Heart left ventricle (tissue), 16 donors: ENCODE results near the gene RGSL1. TPM values are rescaled to one million over a fixed set of nuclear protein-coding genes. Genes with fewer than 3 reads are reported as not detected.

Experiments used
- ATAC-seq, 4 donors: fragments of 200-7000 bp; cut with Tn5 transposase; one replicate each; pipeline ENCODE4 v1.9.1; 2020 to 2022; ENCODE audit warnings: moderate library complexity in 4 of 4, mild to moderate bottlenecking in 3 of 4, moderate number of reproducible peaks in 1 of 4
- DNase-seq, 5 donors: peaks; one replicate each; pipeline ENCODE4 v3.0.0-alpha.2; 2020
- H3K27ac ChIP-seq, 12 donors: fragments of 200-600 bp; sonication (generic) in 4 of 12; one replicate each; pipeline versions ENCODE4 v1.5.0 to v1.8.0; 2016 to 2022; ENCODE audit warnings: mild to moderate bottlenecking in 2 of 12
- H3K27me3 ChIP-seq, 9 donors: fragments of 200-600 bp; sonication (generic) in 2 of 9; one replicate each; pipeline versions ENCODE4 v1.5.1 to v1.8.0; 2016 to 2022; ENCODE audit warnings: mild to moderate bottlenecking in 3 of 9
- H3K36me3 ChIP-seq, 9 donors: fragments of 200-600 bp; sonication (generic) in 2 of 9; one replicate each; pipeline versions ENCODE4 v1.5.0 to v1.8.0; 2018 to 2022; ENCODE audit warnings: mild to moderate bottlenecking in 2 of 9
- H3K4me1 ChIP-seq, 12 donors: fragments of 200-600 bp; sonication (generic) in 4 of 12; one replicate each; pipeline versions ENCODE4 v1.5.0 to v1.8.0; 2016 to 2022; ENCODE audit warnings: mild to moderate bottlenecking in 3 of 12
- H3K4me3 ChIP-seq, 12 donors: fragments of 200-600 bp; sonication (generic) in 4 of 12; one replicate each; pipeline versions ENCODE4 v1.5.0 to v1.8.0; 2017 to 2022; ENCODE audit warnings: mild to moderate bottlenecking in 9 of 12, moderate library complexity in 4 of 12
- H3K9me3 ChIP-seq, 12 donors: fragments of 200-600 bp; sonication (generic) in 4 of 12; one replicate each; pipeline versions ENCODE4 v1.5.0 to v1.8.0; 2016 to 2022; ENCODE audit warnings: mild to moderate bottlenecking in 1 of 12
- POLR2A ChIP-seq, 2 donors: fragments of 450-650 bp; IDR thresholded peaks; one replicate each; pipeline ENCODE4 v1.6.1; 2017; ENCODE audit warnings: antibody characterized with exemption in 2 of 2, mild to moderate bottlenecking in 2 of 2, moderate library complexity in 2 of 2
- WGBS, 4 donors: extraction: QIAGEN DNeasy Blood & Tissue Kit in 2 of 4; methylation state at CpG; one replicate each; pipeline versions ENCODE4 v1.1.5 to v1.1.7; 2013 to 2018; 5-methylcytosine and 5-hydroxymethylcytosine counted together
- intact Hi-C, 10 donors: fragments of 100-400 bp; cut with DNase I; formaldehyde crosslinking; loops; one replicate each; pipeline versions ENCODE4 v1.11.1 to v1.14.2; 2022
- polyA plus RNA-seq, 2 donors: library from polyadenylated mRNA; stranded (reverse); fragments of 200-250 nt; gene quantifications; one replicate each; pipeline ENCODE4 v1.2.3, GENCODE V29; 2013
- total RNA-seq, 9 donors: library from RNA; depleted of rRNA in 2 of 9; stranded (reverse); fragments of >200 nt in 2 of 9; fragmentation: NEBNext Ultra II Directional in 3 of 9; extraction: Animal tissue kit (Norgen Biotek cat#: 25700) in 3 of 9; gene quantifications; one replicate each; pipeline versions ENCODE4 v1.1.0 to v1.2.4, GENCODE V29; 2016 to 2023
- TF ChIP-seq, protein P1 (sequence below), 12 donors: fragments of 200-600 bp; sonication (generic) in 4 of 12; IDR thresholded peaks; one replicate each; pipeline versions ENCODE4 v1.5.0 to v1.8.0; 2018 to 2022; ENCODE audit warnings: antibody characterized with exemption in 12 of 12, mild to moderate bottlenecking in 5 of 12
- donor health status: ischemic (EF 13 %, LVEDD 7.1; RV severe dilation, severe dysfunction).
- donor health status: healthy with polysubstance abuse.
- donor health status: DM: no; HTN: yes; CAD: no.
- donor health status: DM: no; HTN: no; CAD: no.
- donor health status: ischemic (EF 25% LVEDD 6.9; RV normal size, moderate dysfunction).
- donor health status: ischemic (EF 25% LVEDD 5.7; RV mildly dilated, moderate dysfunction).
- donor health status: healthy.
- donor health status: DM: yes; HTN: yes; CAD: no.
- donor health status: ischemic (EF 35%, LVEDD 5.7; RV mildly dilated, moderate dysfunction).
- donor health status: nonischemic (EF 11% LVEDD 7.7; RV severe dilation, severe dysfunction).
- donor health status: DM: yes; HTN: yes; CAD: no.
- donor health status: PGD.
- donor health status: ischemic (EF 29% LVEDD 5.4; RV normal size, mild dysfunction).
- donor health status: nonischemic (EF 23%, LVEDD 6.1; RV moderate dilation, normal function).

RGSL1 gene
- total and polyA plus RNA-seq, 11 donors, result not detected

DNA sequence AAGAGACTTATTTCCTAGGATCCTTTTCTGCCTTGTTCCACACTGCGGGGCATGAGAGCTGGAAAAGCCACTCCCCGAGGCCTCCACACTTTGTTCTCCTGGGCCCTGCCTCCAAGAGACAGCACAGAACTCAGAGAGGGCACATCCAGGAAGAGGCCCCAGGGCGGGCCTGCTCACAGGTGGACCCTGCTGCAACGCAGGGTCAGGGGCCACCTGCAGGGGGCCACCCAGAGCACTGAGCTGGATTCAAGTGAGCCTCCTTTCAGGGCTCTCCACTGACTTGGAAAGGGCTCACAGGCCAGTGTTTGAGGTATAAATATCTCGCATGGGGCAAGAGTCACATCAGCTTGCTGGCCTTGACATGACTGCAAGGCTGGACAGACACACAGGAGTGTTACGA is 149.4 kb downstream of the RGSL1 start:
- no peak for TF ChIP-seq POLR2A (IDR thresholded peaks at IDR 0.05)
- TF ChIP-seq, protein P1, sequence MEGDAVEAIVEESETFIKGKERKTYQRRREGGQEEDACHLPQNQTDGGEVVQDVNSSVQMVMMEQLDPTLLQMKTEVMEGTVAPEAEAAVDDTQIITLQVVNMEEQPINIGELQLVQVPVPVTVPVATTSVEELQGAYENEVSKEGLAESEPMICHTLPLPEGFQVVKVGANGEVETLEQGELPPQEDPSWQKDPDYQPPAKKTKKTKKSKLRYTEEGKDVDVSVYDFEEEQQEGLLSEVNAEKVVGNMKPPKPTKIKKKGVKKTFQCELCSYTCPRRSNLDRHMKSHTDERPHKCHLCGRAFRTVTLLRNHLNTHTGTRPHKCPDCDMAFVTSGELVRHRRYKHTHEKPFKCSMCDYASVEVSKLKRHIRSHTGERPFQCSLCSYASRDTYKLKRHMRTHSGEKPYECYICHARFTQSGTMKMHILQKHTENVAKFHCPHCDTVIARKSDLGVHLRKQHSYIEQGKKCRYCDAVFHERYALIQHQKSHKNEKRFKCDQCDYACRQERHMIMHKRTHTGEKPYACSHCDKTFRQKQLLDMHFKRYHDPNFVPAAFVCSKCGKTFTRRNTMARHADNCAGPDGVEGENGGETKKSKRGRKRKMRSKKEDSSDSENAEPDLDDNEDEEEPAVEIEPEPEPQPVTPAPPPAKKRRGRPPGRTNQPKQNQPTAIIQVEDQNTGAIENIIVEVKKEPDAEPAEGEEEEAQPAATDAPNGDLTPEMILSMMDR (IDR thresholded peaks at IDR 0.05), result peak in 9 of 12 donors; percentile 6 to 36 (median 21)
- no peak for DNase-seq
- no peak for ATAC-seq
- Histone ChIP-seq H3K4me3 (no peak overlapping the region), H3K4me1 (peaks cover 0 to 69% (median 17%) of the 10 kb centered on the region in 12 donors), H3K27me3 (no peaks in the 10 kb centered on the region), H3K36me3 (peaks cover 0 to 25% (median 5%) of the 10 kb centered on the region in 9 donors), H3K9me3 (no peaks in the 10 kb centered on the region), H3K27ac (no peak overlapping the region)
- intact Hi-C loops, result loop anchor here in 9 of 10 donors (1.0 to 10.0 kb wide), 6 partner anchors 152 to 515 kb away; no protein-coding TSS in a partner anchor
- WGBS, 4 donors, result 60 to 76% (median 70%) methylated on average over 4 to 6 of the region's 6 CpGs

DNA sequence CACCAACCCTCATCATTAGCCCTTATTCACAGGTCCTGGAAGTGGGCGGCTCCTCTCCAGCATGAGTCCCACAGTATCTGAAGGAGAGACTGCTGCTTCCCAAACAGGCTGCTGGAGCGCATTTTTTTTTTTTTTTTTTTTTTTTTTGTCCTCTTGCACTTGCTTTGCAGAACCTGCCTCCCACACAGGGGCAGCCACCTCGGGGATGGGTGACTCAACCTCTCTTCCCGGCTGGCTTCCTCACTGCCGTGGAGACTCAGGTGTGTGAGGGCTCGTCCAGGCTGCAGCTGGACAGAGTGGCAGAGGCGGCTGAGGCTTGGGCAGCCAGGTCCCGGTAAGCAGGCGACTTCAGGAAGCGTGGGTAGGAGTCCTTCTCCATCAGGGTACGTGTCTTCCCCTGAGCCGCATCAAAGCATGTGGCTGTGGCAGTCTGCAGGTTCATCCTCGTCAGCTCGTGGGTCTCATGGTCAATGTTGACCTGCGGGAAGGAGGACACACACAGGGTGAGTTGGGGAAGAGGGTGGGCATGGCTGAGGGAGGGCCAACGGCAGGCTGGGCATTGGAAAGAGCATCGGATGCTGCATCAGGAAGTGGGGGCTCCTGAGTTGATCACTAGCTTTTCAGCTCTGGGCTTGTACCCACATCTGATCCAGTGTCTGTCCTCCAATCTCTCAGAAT is 150.2 kb downstream of the RGSL1 start:
- intact Hi-C loops, result loop anchor here in 6 of 10 donors (1.0 to 5.0 kb wide), 5 partner anchors 77 to 518 kb away; no protein-coding TSS in a partner anchor
- 72 to 85% (median 77%) methylated on average over 14 to 17 of the region's 17 CpGs for WGBS, 4 donors
- Histone ChIP-seq H3K36me3 (peaks cover 0 to 25% (median 5%) of the 10 kb centered on the region in 9 donors), H3K4me1 (peaks cover 0 to 71% (median 21%) of the 10 kb centered on the region in 12 donors), H3K4me3 (peak overlapping the region in 3 of 12 donors; percentile 4 to 94 (median 69)), H3K27me3 (no peaks in the 10 kb centered on the region), H3K27ac (no peak overlapping the region), H3K9me3 (no peaks in the 10 kb centered on the region)
- TF ChIP-seq, protein P1 (IDR thresholded peaks at IDR 0.05), result no peak
- no peak for TF ChIP-seq POLR2A (IDR thresholded peaks at IDR 0.05)
- ATAC-seq (no peak), DNase-seq (no peak)

DNA sequence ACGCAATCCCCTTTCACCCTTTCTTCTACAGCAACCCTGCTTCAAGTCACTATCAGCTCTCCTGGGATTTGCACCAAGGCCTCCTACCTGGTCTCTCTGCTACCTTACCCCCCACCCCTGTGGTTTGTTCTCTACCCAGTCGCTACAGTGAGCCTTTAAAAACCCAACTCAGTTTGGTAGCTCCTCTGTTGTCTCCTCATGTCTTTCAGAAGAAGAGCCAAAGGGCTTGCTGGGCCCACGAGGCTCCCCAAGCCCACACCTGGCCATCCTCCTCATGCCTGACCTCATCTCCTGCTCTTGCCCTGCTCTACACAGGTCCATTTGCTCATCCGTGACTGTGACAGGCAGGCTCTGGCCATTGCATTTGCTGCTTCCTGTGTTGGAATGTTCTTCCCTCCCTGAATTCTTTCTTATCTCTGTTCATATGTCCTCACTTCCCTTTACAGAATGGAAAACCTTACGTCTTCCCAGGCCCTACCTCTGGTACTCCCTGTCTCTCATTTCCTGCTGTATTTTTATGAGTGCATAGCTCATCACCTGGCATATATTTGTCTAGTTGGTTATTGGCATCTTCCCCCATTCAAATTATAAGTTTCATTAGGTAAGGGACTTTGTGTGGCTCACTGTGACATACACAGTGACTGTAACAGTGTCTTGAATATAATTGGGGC is 150.9 kb downstream of the RGSL1 start:
- peak overlapping the region in 4 of 12 donors; percentile 13 to 60 (median 38) for H3K27ac ChIP-seq
- peaks cover 0 to 65% (median 21%) of the 10 kb centered on the region in 12 donors for H3K4me1 ChIP-seq
- no peaks in the 10 kb centered on the region for H3K9me3 ChIP-seq
- TF ChIP-seq POLR2A (IDR thresholded peaks at IDR 0.05), result no peak
- TF ChIP-seq, protein P1 (IDR thresholded peaks at IDR 0.05), result no peak
- WGBS, 4 donors, result 50 to 56% (median 52%) methylated on average over 5 of the region's 5 CpGs
- no peaks in the 10 kb centered on the region for H3K27me3 ChIP-seq
- peaks cover 0 to 25% (median 5%) of the 10 kb centered on the region in 9 donors for H3K36me3 ChIP-seq
- ATAC-seq, result no peak
- intact Hi-C loops, result loop anchor here in 8 of 10 donors (1.0 to 5.0 kb wide), 7 partner anchors 76 to 519 kb away; no protein-coding TSS in a partner anchor
- DNase-seq, result no peak
- peak overlapping the region in 7 of 12 donors; percentile 4 to 94 (median 69) for H3K4me3 ChIP-seq

DNA sequence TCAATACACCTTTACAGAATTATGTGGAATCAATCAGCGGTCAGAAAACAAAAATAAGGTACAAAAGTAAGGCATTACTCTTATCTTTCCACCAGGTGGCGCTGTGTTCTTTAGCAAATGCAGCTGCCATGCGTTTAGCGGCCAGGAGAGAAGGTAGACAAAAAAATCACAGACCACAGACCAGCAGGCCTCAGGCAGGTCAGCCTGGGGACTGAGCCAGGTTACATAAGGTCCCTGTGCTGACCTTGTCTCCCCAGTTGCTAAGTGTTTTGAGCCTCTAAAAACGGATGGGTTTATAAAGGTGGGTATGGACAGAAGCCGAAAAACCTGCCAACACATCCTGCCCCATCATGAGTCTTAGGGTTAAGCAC is 151.5 kb downstream of the RGSL1 start:
- 10 to 17% (median 14%) methylated on average over 6 of the region's 6 CpGs for WGBS, 4 donors
- Histone ChIP-seq H3K36me3 (peaks cover 0 to 25% (median 5%) of the 10 kb centered on the region in 9 donors), H3K27ac (peak overlapping the region in 10 of 12 donors; percentile 5 to 74 (median 34)), H3K27me3 (no peaks in the 10 kb centered on the region), H3K9me3 (no peaks in the 10 kb centered on the region), H3K4me3 (peak overlapping the region in 7 of 12 donors; percentile 54 to 94 (median 70)), H3K4me1 (peaks cover 0 to 63% (median 21%) of the 10 kb centered on the region in 12 donors)
- TF ChIP-seq, protein P1 (IDR thresholded peaks at IDR 0.05), result peak; percentile 79 to 96 (median 88)
- no peak for TF ChIP-seq POLR2A (IDR thresholded peaks at IDR 0.05)
- DNase-seq, result peak in 4 of 5 donors; percentile 64 to 79 (median 76)
- ATAC-seq, result peak in 3 of 4 donors; percentile 27 to 55 (median 41)
- intact Hi-C loops, result loop anchor here in 8 of 10 donors (1.0 to 5.0 kb wide), 7 partner anchors 76 to 519 kb away; no protein-coding TSS in a partner anchor
